HepG2 (cell line): Measurements from ENCODE around the gene TBRG1. TPM values are rescaled to one million over a fixed set of nuclear protein-coding genes. Genes with fewer than 3 reads are reported as not detected.

Experiments
- FIP1L1 ChIP-seq: fragments of 200-400 bp; formaldehyde crosslinking; IDR thresholded peaks from 2 replicates; pipeline ENCODE4 v1.6.1; 2018; ENCODE audit warnings: low read depth, mild to moderate bottlenecking, low read length, moderate library complexity, borderline replicate concordance; ENCODE audit not compliant: insufficient read depth
- FOSL1 ChIP-seq: sonication (generic); formaldehyde crosslinking; IDR thresholded peaks from 2 replicates; pipeline ENCODE4 v1.9.0; 2021; ENCODE audit warnings: missing genetic modification reagents, borderline replicate concordance
- HNRNPH1 ChIP-seq: fragments of 200-400 bp; formaldehyde crosslinking; optimal IDR thresholded peaks from 2 replicates; pipeline ENCODE3; 2017; ENCODE audit warnings: mild to moderate bottlenecking, low read depth, low read length
- MAFK ChIP-seq, 2 experiments: IDR thresholded peaks in 1 of 2; conservative IDR thresholded peaks in 1 of 2; 2 replicates each; pipeline ENCODE4 v1.6.1; 2011; ENCODE audit warnings: improper control_type of control experiment in 2 of 2, low read length in 2 of 2
- NFATC3 ChIP-seq: sonication (generic); formaldehyde crosslinking; IDR thresholded peaks from 2 replicates; pipeline ENCODE4 v1.5.1; 2020; ENCODE audit warnings: mild to moderate bottlenecking, missing genetic modification reagents
- NFYB ChIP-seq: sonication (generic); formaldehyde crosslinking; IDR thresholded peaks from 2 replicates; pipeline ENCODE4 v1.4.0; 2020; ENCODE audit warnings: missing genetic modification reagents
- NR2F2 ChIP-seq: IDR thresholded peaks from 2 replicates; pipeline ENCODE4 v1.6.1; 2012; ENCODE audit warnings: low read depth, inconsistent platforms, borderline replicate concordance
- RXRB ChIP-seq: IDR thresholded peaks from 2 replicates; pipeline ENCODE4 v1.6.1; 2016; ENCODE audit warnings: borderline replicate concordance, missing genetic modification reagents, missing compliant biosample characterization
- SPEN ChIP-seq: sonication (generic); formaldehyde crosslinking; IDR thresholded peaks from 2 replicates; pipeline ENCODE4 v1.5.1; 2020; ENCODE audit warnings: low read depth, mild to moderate bottlenecking, missing genetic modification reagents
- ZBTB3 ChIP-seq: sonication (generic); formaldehyde crosslinking; IDR thresholded peaks from 2 replicates; pipeline ENCODE4 v1.4.0; 2020; ENCODE audit warnings: low read depth, mild to moderate bottlenecking, moderate library complexity, missing genetic modification reagents, borderline replicate concordance
- ZIK1 ChIP-seq: sonication (generic); formaldehyde crosslinking; IDR thresholded peaks from 2 replicates; pipeline ENCODE4 v1.5.0; 2020; ENCODE audit warnings: mild to moderate bottlenecking, low read depth, missing genetic modification reagents, borderline replicate concordance
- ZMAT3 ChIP-seq: sonication (generic); formaldehyde crosslinking; conservative IDR thresholded peaks from 2 replicates; pipeline ENCODE4 v1.7.0; 2021; ENCODE audit warnings: missing genetic modification reagents
- ZNF17 ChIP-seq: sonication (generic); formaldehyde crosslinking; IDR thresholded peaks from 2 replicates; pipeline ENCODE4 v1.5.0; 2020; ENCODE audit warnings: mild to moderate bottlenecking, missing genetic modification reagents
- ZNF256 ChIP-seq: sonication (generic); formaldehyde crosslinking; conservative IDR thresholded peaks from 2 replicates; pipeline ENCODE4 v1.4.0; 2020; ENCODE audit warnings: missing genetic modification reagents
- ZNF414 ChIP-seq: sonication (generic); formaldehyde crosslinking; IDR thresholded peaks from 2 replicates; pipeline ENCODE4 v1.5.0; 2020; ENCODE audit warnings: missing genetic modification reagents
- ZNF512 ChIP-seq: sonication (generic); formaldehyde crosslinking; IDR thresholded peaks from 2 replicates; pipeline ENCODE4 v1.4.0; 2020; ENCODE audit warnings: mild to moderate bottlenecking, missing genetic modification reagents
- ZNF549 ChIP-seq: sonication (generic); formaldehyde crosslinking; IDR thresholded peaks from 2 replicates; pipeline ENCODE4 v1.5.0; 2020; ENCODE audit warnings: missing genetic modification reagents
- ZNF607 ChIP-seq: sonication (generic); formaldehyde crosslinking; IDR thresholded peaks from 2 replicates; pipeline ENCODE4 v1.5.1; 2020; ENCODE audit warnings: missing genetic modification reagents, mild to moderate bottlenecking, borderline replicate concordance
- ZNF629 ChIP-seq: sonication (generic); formaldehyde crosslinking; conservative IDR thresholded peaks from 2 replicates; pipeline ENCODE4 v1.5.0; 2020; ENCODE audit warnings: missing genetic modification reagents
- ZNF646 ChIP-seq: sonication (generic); formaldehyde crosslinking; IDR thresholded peaks from 2 replicates; pipeline ENCODE4 v1.9.0; 2021; ENCODE audit warnings: mild to moderate bottlenecking, missing genetic modification reagents
- ZNF7 ChIP-seq: IDR thresholded peaks from 2 replicates; pipeline ENCODE4 v1.6.1; 2016; ENCODE audit warnings: missing biosample characterization, missing genetic modification reagents
- polyA plus RNA-seq, 8 experiments: library from polyadenylated mRNA; depleted of rRNA in 3 of 8; stranded (reverse) in 7 of 8; unstranded in 1 of 8; fragments of >200 nt; fragmentation: Illumina TruSeq in 4 of 8; extraction: Trizol in 4 of 8; gene quantifications; 2 replicates each; pipeline versions ENCODE4 v1.2.1 to v1.2.3, GENCODE V29; 2011 to 2016; ENCODE audit warnings: low read depth in 4 of 8, missing spikeins in 1 of 8, mixed read lengths in 1 of 8; ENCODE audit not compliant: insufficient read depth in 1 of 8
- total RNA-seq, 5 experiments: library from RNA; depleted of rRNA; stranded (reverse); fragments of >200 nt; fragmentation: Illumina TruSeq; extraction: Trizol; gene quantifications; 2 replicates each; pipeline ENCODE4 v1.2.3, GENCODE V29; 2016; ENCODE audit warnings: low read depth in 1 of 5

The TBRG1 gene
- total and polyA plus RNA-seq, 2 of the 13 experiments (the other 11 are each of a cell fraction or from before 2014, with no cell fraction given): 21.7 to 25.6 TPM

- TF ChIP-seq ZNF607: peak; percentile 83; the same call in 1 of the 2 replicates
- TF ChIP-seq NFATC3 (CRISPR knock-in tag): peak; percentile 6; the same call in 1 of the 2 replicates
- no peak for TF ChIP-seq ZNF549 (CRISPR knock-in tag)
- TF ChIP-seq MAFK (conservative IDR thresholded peaks at IDR 0.05 in 1 of 2, IDR thresholded peaks at IDR 0.05 in 1 of 2; ENCODE audit: low read length in 2 of 2): no peak
- TF ChIP-seq ZBTB3 (CRISPR knock-in tag): no peak
- no peak for TF ChIP-seq ZNF7 (CRISPR knock-in tag)
- no peak for TF ChIP-seq FIP1L1
- TF ChIP-seq ZMAT3: 0 out of 2 replicates have a peak, but pooled peaks have one; percentile 33
- peak; percentile 66; the same call in 1 of the 2 replicates for TF ChIP-seq ZNF414 (CRISPR knock-in tag)
- TF ChIP-seq ZNF646 (CRISPR knock-in tag): no peak
- TF ChIP-seq HNRNPH1: peak; percentile 87
- TF ChIP-seq RXRB: peak; percentile 56; the same call in 1 of the 2 replicates
- no peak for TF ChIP-seq FOSL1
- TF ChIP-seq SPEN (CRISPR knock-in tag): peak; percentile 90; the same call in 1 of the 2 replicates
- TF ChIP-seq ZNF256 (CRISPR knock-in tag): no peak
- no peak for TF ChIP-seq NR2F2
- TF ChIP-seq ZNF17 (CRISPR knock-in tag): no peak
- TF ChIP-seq ZNF629 (CRISPR knock-in tag): no peak
- TF ChIP-seq ZNF512 (CRISPR knock-in tag): no peak
- no peak for TF ChIP-seq ZIK1 (CRISPR knock-in tag)
- no peak for TF ChIP-seq NFYB (CRISPR knock-in tag)
These were observed at the start of gene TBRG1 (continued) for GRCh38 chr11:124622531-124623451.
